Lung (tissue), 12 donors: ENCODE results near the gene SMIM44. TPM values are rescaled to one million over a fixed set of nuclear protein-coding genes. Genes with fewer than 3 reads are reported as not detected.
A peak's percentile ranks its signal among the peaks of the same experiment; 100 is the strongest.

Source experiments
- ATAC-seq: fragments of 200-7000 bp; cut with Tn5 transposase; one replicate; pipeline ENCODE4 v1.9.1; 2020; ENCODE audit warnings: moderate number of reproducible peaks; ENCODE audit not compliant: insufficient read depth, low FRiP score
- DNase-seq, 3 donors: peaks; one replicate each; pipeline ENCODE4 v3.0.0-alpha.2; 2013 to 2017
- H3K27ac ChIP-seq, 2 donors: one replicate each; pipeline ENCODE4 v1.5.1; 2013; ENCODE audit warnings: mild to moderate bottlenecking in 2 of 2, moderate library complexity in 2 of 2, control low read depth in 1 of 2, inconsistent platforms in 1 of 2, low read depth in 1 of 2, low read length in 1 of 2
- H3K27me3 ChIP-seq, 3 donors: one replicate each; pipeline ENCODE4 v1.5.1; 2013; ENCODE audit warnings: low read length in 2 of 3; ENCODE audit not compliant: control insufficient read depth in 3 of 3, insufficient read depth in 3 of 3
- H3K36me3 ChIP-seq, 4 donors: one replicate each; pipeline ENCODE4 v1.5.1; 2013; ENCODE audit warnings: low read length in 4 of 4, mild to moderate bottlenecking in 1 of 4, moderate library complexity in 1 of 4; ENCODE audit not compliant: control insufficient read depth in 4 of 4, insufficient read depth in 4 of 4
- H3K4me1 ChIP-seq, 5 donors: one replicate each; pipeline ENCODE4 v1.5.1; 2013; ENCODE audit warnings: low read length in 5 of 5, mild to moderate bottlenecking in 2 of 5, moderate library complexity in 1 of 5; ENCODE audit not compliant: control insufficient read depth in 5 of 5, insufficient read depth in 5 of 5
- H3K4me3 ChIP-seq: one replicate; pipeline ENCODE4 v1.5.1; 2013; ENCODE audit warnings: mild to moderate bottlenecking, control low read depth, moderate library complexity
- H3K9ac ChIP-seq, 2 donors: one replicate each; pipeline ENCODE4 v1.5.1; 2013; ENCODE audit warnings: low read length in 2 of 2, control low read depth in 1 of 2; ENCODE audit not compliant: insufficient read depth in 1 of 2
- H3K9me3 ChIP-seq, 4 donors: one replicate each; pipeline ENCODE4 v1.5.1; 2013; ENCODE audit warnings: low read length in 3 of 4, mild to moderate bottlenecking in 1 of 4, moderate library complexity in 1 of 4; ENCODE audit not compliant: control insufficient read depth in 4 of 4, insufficient read depth in 3 of 4
- CTCF ChIP-seq: IDR thresholded peaks from 2 replicates; pipeline ENCODE4 v1.5.1; 2012; ENCODE audit warnings: mild to moderate bottlenecking; ENCODE audit errors: control extremely low read depth, extremely low read depth
- WGBS, 2 donors: extraction: QIAGEN DNeasy Blood & Tissue Kit; methylation state at CpG; one replicate each; pipeline ENCODE4 v1.1.7; 2013; 5-methylcytosine and 5-hydroxymethylcytosine counted together
- polyA plus RNA-seq, 2 donors: library from polyadenylated mRNA; stranded (reverse); fragments of 200-250 nt; gene quantifications; one replicate each; pipeline ENCODE4 v1.2.1, GENCODE V29; 2013
- total RNA-seq, 2 donors: library from RNA; depleted of rRNA in 1 of 2; stranded (reverse); fragments of >200 nt in 1 of 2; gene quantifications; one replicate each; pipeline ENCODE4 v1.2.1, GENCODE V29; 2014 to 2021
- donor health status: control.
- donor health status: control.
- donor health status: Bipolar disorder and iron deficiency.
- donor health status: healthy.
- donor health status: DM: yes; HTN: yes; CAD: no.

SMIM44 gene
- total and polyA plus RNA-seq, 4 donors, result not detected

GRCh38 chr19:3465552-3465951 lies 17.7 kb downstream of the SMIM44 start:
- no peak overlapping the region for H3K9ac ChIP-seq
- TF ChIP-seq CTCF, result no peak
- 87 to 92% methylated on average over 7 of the region's 7 CpGs for WGBS, 2 donors
- H3K4me3 ChIP-seq, result no peak overlapping the region
- H3K27me3 ChIP-seq, result no peaks in the 10 kb centered on the region
- no peak for ATAC-seq
- peaks cover 0 to 29% (median 8%) of the 10 kb centered on the region in 4 donors for H3K36me3 ChIP-seq
- H3K9me3 ChIP-seq, result no peaks in the 10 kb centered on the region
- no peak overlapping the region for H3K27ac ChIP-seq
- no peak for DNase-seq
- peaks cover 0 to 19% (median 0%) of the 10 kb centered on the region in 5 donors for H3K4me1 ChIP-seq

DNA sequence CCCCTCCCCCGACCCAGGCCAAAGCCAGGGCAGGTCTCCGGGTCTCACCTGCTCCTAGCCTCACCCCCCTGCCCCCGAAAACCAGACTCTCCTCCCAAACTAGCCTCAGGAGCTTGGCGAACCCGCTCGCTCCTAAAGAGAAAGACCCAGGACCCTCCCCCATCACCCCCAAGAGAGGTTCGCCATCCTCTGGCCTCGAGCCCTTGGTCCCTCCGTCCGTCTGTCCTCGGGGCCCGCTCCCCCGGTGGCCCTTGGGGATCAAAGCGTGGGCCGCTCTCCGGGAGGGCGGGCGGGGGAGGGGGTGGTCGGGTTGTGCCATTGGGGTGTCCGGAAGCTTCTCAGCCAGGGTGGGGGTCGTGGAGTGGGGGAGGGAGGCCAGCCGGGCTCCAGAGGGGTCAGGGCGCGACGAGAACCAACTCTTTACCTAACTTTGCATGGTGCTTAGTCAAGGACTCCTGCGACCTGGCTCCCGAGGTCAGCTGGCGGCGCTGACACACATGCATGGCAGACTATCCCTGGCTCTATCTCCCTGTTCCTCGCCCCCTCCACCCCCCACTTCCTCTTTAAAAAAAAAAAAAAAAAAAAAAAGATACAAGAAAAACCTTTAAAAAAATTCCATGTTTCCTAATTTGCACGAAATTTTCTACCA lies 18.5 kb downstream of the SMIM44 start:
- H3K27me3 ChIP-seq, result no peaks in the 10 kb centered on the region
- no peak overlapping the region for H3K27ac ChIP-seq
- peaks cover 0 to 25% (median 1%) of the 10 kb centered on the region in 5 donors for H3K4me1 ChIP-seq
- 84 to 90% methylated on average over 31 of the region's 31 CpGs for WGBS, 2 donors
- ATAC-seq (no peak), DNase-seq (no peak)
- no peaks in the 10 kb centered on the region for H3K9me3 ChIP-seq
- no peak overlapping the region for H3K4me3 ChIP-seq
- no peak for TF ChIP-seq CTCF
- H3K9ac ChIP-seq, result no peak overlapping the region
- H3K36me3 ChIP-seq, result peaks cover 0 to 29% (median 8%) of the 10 kb centered on the region in 4 donors

DNA sequence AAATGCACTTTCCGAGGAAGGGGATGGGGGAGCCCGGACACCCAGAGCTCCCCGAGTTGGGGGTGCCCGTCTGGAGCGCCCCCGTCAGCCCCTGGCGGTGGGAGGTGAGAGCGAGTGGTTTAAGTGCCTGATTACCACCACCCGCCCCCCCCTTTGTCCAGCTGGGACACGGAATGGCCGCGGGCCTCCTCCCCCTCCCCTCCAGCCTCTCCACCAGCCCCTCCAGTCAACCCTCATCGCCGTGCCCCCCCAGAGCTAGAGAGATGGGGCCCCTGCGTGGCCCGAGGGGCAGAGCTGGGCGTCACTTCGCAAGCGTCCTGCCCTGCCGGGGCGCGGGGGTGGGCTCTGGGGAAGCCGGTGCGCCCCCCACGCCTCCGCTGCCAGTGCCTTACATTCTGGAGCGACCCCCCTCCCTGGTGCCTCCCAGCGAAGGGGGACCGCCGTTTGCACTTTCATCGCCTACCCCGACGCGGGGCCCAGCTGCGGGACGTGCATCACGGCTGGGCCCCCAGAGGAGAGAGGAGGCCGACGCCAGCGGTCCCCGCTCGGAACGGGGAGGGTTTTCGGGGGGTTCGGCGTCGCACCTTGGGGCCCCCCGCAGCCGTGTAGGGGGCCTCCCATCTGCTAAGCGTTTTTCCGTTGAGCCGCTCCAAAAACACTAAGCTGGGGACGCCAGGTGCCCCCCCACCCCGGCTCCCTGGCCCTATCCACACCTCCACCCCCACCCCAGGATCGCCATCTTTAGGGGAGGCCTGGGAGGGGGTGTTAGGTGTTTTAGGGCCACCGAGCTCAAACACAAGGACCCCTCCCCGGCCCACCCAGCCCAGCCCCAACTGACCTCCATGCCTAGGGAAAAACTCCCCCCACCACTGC lies 19.3 kb downstream of the SMIM44 start:
- Histone ChIP-seq H3K9ac (no peak overlapping the region), H3K4me3 (no peak overlapping the region), H3K27ac (no peak overlapping the region), H3K4me1 (peaks cover 0 to 33% (median 5%) of the 10 kb centered on the region in 5 donors), H3K9me3 (no peaks in the 10 kb centered on the region), H3K27me3 (no peaks in the 10 kb centered on the region), H3K36me3 (peaks cover 0 to 29% (median 8%) of the 10 kb centered on the region in 4 donors)
- 86 to 88% methylated on average over 41 to 57 of the region's 57 CpGs for WGBS, 2 donors
- TF ChIP-seq CTCF, result no peak
- DNase-seq (peak; percentile 42 to 60 (median 47)), ATAC-seq (no peak)
